Epithelial cell of esophagus (primary cell): ENCODE measurements around the gene BRD3.

Experiments
- DNase-seq: peaks from one replicate; pipeline ENCODE4 v3.0.0; 2010; ENCODE audit warnings: low read depth
- H3K4me3 ChIP-seq: 2 replicates; pipeline ENCODE4 v1.5.1; 2011; ENCODE audit warnings: mild to moderate bottlenecking, low read length, control low read depth
- CTCF ChIP-seq: IDR thresholded peaks from 2 replicates; pipeline ENCODE4 v1.5.1; 2011; ENCODE audit warnings: low read depth, mild to moderate bottlenecking, low read length, control low read depth, inconsistent platforms; ENCODE audit not compliant: insufficient read depth; ENCODE audit errors: missing control alignments

Gene BRD3

GRCh38 chr9:133980864-133981588 is 86.8 kb downstream of the BRD3 start:
- H3K4me3 ChIP-seq = no peak overlapping the region
- DNase-seq = no peak
- no peak for TF ChIP-seq CTCF
